HG02884 (cell line): Measurements from ENCODE around the gene ADGRF3.
"Not testable (repeated sequence)": the region's sequence is repeated elsewhere in the genome, so short reads cannot be mapped to it uniquely, and the experiment has no call there.

ENCODE experiments used
- ATAC-seq: cut with Tn5 transposase; IDR thresholded peaks from one replicate; pipeline ENCODE4 v1.9.1; 2021; ENCODE audit warnings: mild to moderate bottlenecking, moderate library complexity; ENCODE audit not compliant: unreplicated experiment

ADGRF3 gene

GRCh38 chr2:26318950-26319349 lies 27.6 kb downstream of the ADGRF3 start:
- no peak for ATAC-seq

- ATAC-seq: no peak
Observed at GRCh38 chr2:26317377-26318105, 29.0 kb downstream of the ADGRF3 start.

- no peak for ATAC-seq
Observed at GRCh38 chr2:26316845-26317244, 29.7 kb downstream of the ADGRF3 start.

GRCh38 chr2:26316041-26316440 lies 30.5 kb downstream of the ADGRF3 start:
- no peak for ATAC-seq

- no peak for ATAC-seq
Observed at GRCh38 chr2:26314243-26314642, 32.3 kb downstream of the ADGRF3 start.

- ATAC-seq: no peak
Observed at GRCh38 chr2:26313446-26313845, 33.1 kb downstream of the ADGRF3 start.

- no peak for ATAC-seq
Observed at GRCh38 chr2:26312471-26312870, 34.1 kb downstream of the ADGRF3 start.

GRCh38 chr2:26309921-26310320 lies 36.7 kb downstream of the ADGRF3 start:
- no peak for ATAC-seq

GRCh38 chr2:26305540-26305939 lies 41.0 kb downstream of the ADGRF3 start:
- no peak for ATAC-seq

GRCh38 chr2:26305094-26305493 lies 41.5 kb downstream of the ADGRF3 start:
- not testable (repeated sequence) for ATAC-seq

GRCh38 chr2:26302846-26303245 lies 43.7 kb downstream of the ADGRF3 start:
- no peak for ATAC-seq

GRCh38 chr2:26300234-26300925 lies 46.2 kb downstream of the ADGRF3 start:
- ATAC-seq: no peak

- no peak for ATAC-seq
Observed at GRCh38 chr2:26299471-26300101, 47.0 kb downstream of the ADGRF3 start.

- ATAC-seq: no peak
Observed at GRCh38 chr2:26298638-26299393, 47.8 kb downstream of the ADGRF3 start.

- no peak for ATAC-seq
Observed at GRCh38 chr2:26298286-26298637, 48.3 kb downstream of the ADGRF3 start.

- no peak for ATAC-seq
Observed at GRCh38 chr2:26297061-26297460, 49.5 kb downstream of the ADGRF3 start.

GRCh38 chr2:26295511-26295910 lies 51.1 kb downstream of the ADGRF3 start:
- no peak for ATAC-seq

- no peak for ATAC-seq
Observed at GRCh38 chr2:26292646-26293045, 53.9 kb downstream of the ADGRF3 start.

GRCh38 chr2:26290001-26290400 lies 56.6 kb downstream of the ADGRF3 start:
- no peak for ATAC-seq

- no peak for ATAC-seq
Observed at GRCh38 chr2:26285931-26286330, 60.7 kb downstream of the ADGRF3 start.

- ATAC-seq: no peak
Observed at GRCh38 chr2:26284132-26284531, 62.5 kb downstream of the ADGRF3 start.
